IPS-20b (cell line): ENCODE results near the gene BAG3.

Source experiments
- H3K27ac ChIP-seq: one replicate; pipeline ENCODE4 v1.5.1; 2013; ENCODE audit warnings: low read length
- H3K27me3 ChIP-seq: 2 replicates; pipeline ENCODE4 v1.6.1; 2013; ENCODE audit warnings: mild to moderate bottlenecking, low read length, inconsistent platforms; ENCODE audit not compliant: insufficient read depth
- H3K36me3 ChIP-seq: 2 replicates; pipeline ENCODE4 v1.6.1; 2013; ENCODE audit warnings: low read depth, mild to moderate bottlenecking, inconsistent platforms, low read length, moderate library complexity; ENCODE audit not compliant: insufficient read depth
- H3K4me1 ChIP-seq: 2 replicates; pipeline ENCODE4 v1.6.1; 2013; ENCODE audit warnings: mild to moderate bottlenecking, control low read depth, inconsistent platforms, low read length, moderate library complexity; ENCODE audit not compliant: insufficient read depth
- H3K4me3 ChIP-seq: 2 replicates; pipeline ENCODE4 v1.5.1; 2013; ENCODE audit warnings: mild to moderate bottlenecking, low read length, inconsistent platforms
- H3K9ac ChIP-seq: 2 replicates; pipeline ENCODE4 v1.6.1; 2013; ENCODE audit warnings: low read depth, mild to moderate bottlenecking, inconsistent platforms, low read length, moderate library complexity
- H3K9me3 ChIP-seq: 2 replicates; pipeline ENCODE4 v1.6.1; 2013; ENCODE audit warnings: mild to moderate bottlenecking, low read depth, low read length, inconsistent platforms; ENCODE audit not compliant: insufficient read depth

BAG3 gene

GRCh38 chr10:119670717-119671116, 19.5 kb downstream of the BAG3 start:
- Histone ChIP-seq H3K9ac (no peak overlapping the region), H3K27ac (no peak overlapping the region), H3K4me1 (peaks cover 19% of the 10 kb centered on the region), H3K9me3 (no peaks in the 10 kb centered on the region), H3K27me3 (no peaks in the 10 kb centered on the region), H3K36me3 (peaks cover 37% of the 10 kb centered on the region), H3K4me3 (no peak overlapping the region)

GRCh38 chr10:119671381-119671780, 20.2 kb downstream of the BAG3 start:
- Histone ChIP-seq H3K36me3 (peaks cover 38% of the 10 kb centered on the region), H3K9me3 (no peaks in the 10 kb centered on the region), H3K27ac (no peak overlapping the region), H3K4me1 (peaks cover 19% of the 10 kb centered on the region), H3K27me3 (no peaks in the 10 kb centered on the region), H3K9ac (no peak overlapping the region), H3K4me3 (no peak overlapping the region)

GRCh38 chr10:119672291-119672690, 21.1 kb downstream of the BAG3 start:
- Histone ChIP-seq H3K4me3 (no peak overlapping the region), H3K27me3 (no peaks in the 10 kb centered on the region), H3K27ac (no peak overlapping the region), H3K36me3 (peaks cover 48% of the 10 kb centered on the region), H3K4me1 (peaks cover 19% of the 10 kb centered on the region), H3K9me3 (no peaks in the 10 kb centered on the region), H3K9ac (no peak overlapping the region)

GRCh38 chr10:119673271-119673670, 22.1 kb downstream of the BAG3 start:
- Histone ChIP-seq H3K27ac (no peak overlapping the region), H3K4me3 (no peak overlapping the region), H3K27me3 (no peaks in the 10 kb centered on the region), H3K4me1 (peaks cover 11% of the 10 kb centered on the region), H3K9me3 (no peaks in the 10 kb centered on the region), H3K9ac (peak overlapping the region; percentile 10; the same call in 1 of the 2 replicates), H3K36me3 (peaks cover 55% of the 10 kb centered on the region)

- H3K36me3 ChIP-seq, result peaks cover 47% of the 10 kb centered on the region
- H3K27ac ChIP-seq, result no peak overlapping the region
- H3K4me1 ChIP-seq, result peaks cover 6% of the 10 kb centered on the region; the same call in 1 of the 2 replicates
Observed at GRCh38 chr10:119675483-119676170, 24.4 kb downstream of the BAG3 start.

GRCh38 chr10:119677126-119677525, 25.9 kb downstream of the BAG3 start:
- Histone ChIP-seq H3K27ac (no peak overlapping the region), H3K9ac (no peak overlapping the region), H3K4me1 (peaks cover 6% of the 10 kb centered on the region; the same call in 1 of the 2 replicates), H3K4me3 (no peak overlapping the region), H3K36me3 (peaks cover 39% of the 10 kb centered on the region), H3K27me3 (no peaks in the 10 kb centered on the region), H3K9me3 (no peaks in the 10 kb centered on the region)

More at GRCh38 chr10:119675483-119676170, 24.4 kb downstream of the BAG3 start:
- Histone ChIP-seq H3K4me3 (no peak overlapping the region), H3K9me3 (no peaks in the 10 kb centered on the region), H3K27me3 (no peaks in the 10 kb centered on the region), H3K9ac (no peak overlapping the region)

GRCh38 chr10:119677904-119678755, 26.9 kb downstream of the BAG3 start:
- no peak overlapping the region for H3K9ac ChIP-seq

GRCh38 chr10:119679480-119679829, 28.3 kb downstream of the BAG3 start:
- Histone ChIP-seq H3K27me3 (no peaks in the 10 kb centered on the region), H3K36me3 (peaks cover 18% of the 10 kb centered on the region), H3K4me1 (peaks cover 2% of the 10 kb centered on the region; the same call in 1 of the 2 replicates), H3K9ac (no peak overlapping the region), H3K9me3 (no peaks in the 10 kb centered on the region), H3K27ac (no peak overlapping the region), H3K4me3 (no peak overlapping the region)

More at GRCh38 chr10:119677904-119678755, 26.9 kb downstream of the BAG3 start:
- Histone ChIP-seq H3K27me3 (no peaks in the 10 kb centered on the region), H3K27ac (no peak overlapping the region), H3K4me1 (peaks cover 4% of the 10 kb centered on the region; the same call in 1 of the 2 replicates), H3K36me3 (peaks cover 29% of the 10 kb centered on the region), H3K9me3 (no peaks in the 10 kb centered on the region), H3K4me3 (no peak overlapping the region)

- no peak overlapping the region for H3K27ac ChIP-seq
- peaks cover 2% of the 10 kb centered on the region; the same call in 1 of the 2 replicates for H3K4me1 ChIP-seq
- peaks cover 17% of the 10 kb centered on the region for H3K36me3 ChIP-seq
- no peaks in the 10 kb centered on the region for H3K27me3 ChIP-seq
- H3K9ac ChIP-seq, result no peak overlapping the region
- H3K9me3 ChIP-seq, result no peaks in the 10 kb centered on the region
- H3K4me3 ChIP-seq, result no peak overlapping the region
Observed at GRCh38 chr10:119680050-119680449, 28.9 kb downstream of the BAG3 start.

- H3K4me3 ChIP-seq, result no peak overlapping the region
- no peaks in the 10 kb centered on the region for H3K27me3 ChIP-seq
- H3K36me3 ChIP-seq, result peaks cover 17% of the 10 kb centered on the region
- H3K4me1 ChIP-seq, result no peaks in the 10 kb centered on the region
- H3K9me3 ChIP-seq, result no peaks in the 10 kb centered on the region
- no peak overlapping the region for H3K9ac ChIP-seq
- H3K27ac ChIP-seq, result no peak overlapping the region
Observed at GRCh38 chr10:119680650-119681081, 29.5 kb downstream of the BAG3 start.

- Histone ChIP-seq H3K9ac (peak overlapping the region; percentile 86; the same call in 1 of the 2 replicates), H3K27me3 (no peaks in the 10 kb centered on the region), H3K4me3 (peak overlapping the region; percentile 88), H3K27ac (peak overlapping the region; percentile 68), H3K4me1 (peaks cover 18% of the 10 kb centered on the region), H3K36me3 (no peaks in the 10 kb centered on the region), H3K9me3 (no peaks in the 10 kb centered on the region)
Observed at GRCh38 chr10:119686465-119687191, 35.4 kb downstream of the BAG3 start.
